ENCODE data around the gene MCTP1.

Gene MCTP1

DNA sequence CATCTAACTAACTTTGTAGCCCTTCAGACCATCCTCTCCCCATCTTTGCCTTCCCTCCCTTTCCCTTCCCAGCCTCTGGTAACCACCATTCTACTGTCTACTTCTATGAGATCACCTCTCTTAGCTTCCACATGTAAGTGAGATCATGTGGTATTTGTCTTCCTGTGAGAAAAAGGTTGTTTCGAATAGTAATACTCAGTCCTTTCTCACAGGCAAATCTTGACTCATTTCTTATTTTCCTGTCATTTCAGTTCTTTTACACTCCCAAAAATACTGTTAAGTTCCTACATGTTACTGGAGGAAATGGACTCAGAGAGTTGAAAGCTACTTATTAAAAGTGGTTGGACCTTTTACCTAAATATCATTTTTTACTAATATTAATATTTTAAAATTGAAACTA lies 584.3 kb downstream of the MCTP1 start:
- no peak for DNase-seq (ENCODE audit: low read depth in 2 of 2)

DNA sequence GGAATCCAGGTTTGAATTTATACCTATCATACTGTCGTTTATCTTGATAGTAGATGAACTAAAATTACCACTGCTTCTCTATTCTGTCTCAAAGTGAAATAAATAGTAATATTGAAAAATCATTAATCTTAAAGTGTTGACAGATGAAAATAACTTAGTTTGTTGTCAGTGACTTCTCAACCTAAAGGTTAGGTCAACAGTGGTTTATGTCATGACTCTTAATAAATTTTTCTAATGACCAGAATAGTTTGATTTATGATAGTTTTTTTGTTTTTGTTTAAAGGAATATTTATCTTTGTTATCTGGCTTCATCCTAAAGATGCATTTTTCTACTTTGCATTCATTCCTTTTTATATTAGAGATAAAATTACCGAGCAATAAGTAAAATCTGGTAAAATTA lies 585.3 kb downstream of the MCTP1 start:
- no peak for DNase-seq (ENCODE audit: low read depth in 2 of 2)

GRCh38 chr5:94698197-94698596 lies 586.7 kb downstream of the MCTP1 start:
- no peak for DNase-seq (ENCODE audit: low read depth in 2 of 2)

DNA sequence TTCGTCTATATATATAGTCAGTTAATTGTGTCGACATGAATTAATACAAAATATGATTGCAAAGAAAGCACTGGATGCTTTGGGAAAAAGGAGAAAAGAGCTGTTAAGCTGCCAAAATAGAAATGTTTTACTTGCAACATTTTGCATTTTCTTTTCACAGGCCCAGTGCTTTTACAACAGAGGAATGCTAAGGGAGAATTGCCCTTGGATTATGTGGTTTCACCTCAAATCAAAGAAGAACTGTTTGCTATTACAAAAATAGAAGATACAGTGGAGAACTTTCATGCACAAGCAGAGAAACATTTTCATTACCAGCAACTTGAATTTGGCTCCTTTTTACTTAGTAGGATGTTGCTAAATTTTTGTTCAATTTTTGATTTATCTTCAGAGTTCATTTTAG lies 590.2 kb downstream of the MCTP1 start:
- no peak for DNase-seq (ENCODE audit: low read depth in 2 of 2)

DNA sequence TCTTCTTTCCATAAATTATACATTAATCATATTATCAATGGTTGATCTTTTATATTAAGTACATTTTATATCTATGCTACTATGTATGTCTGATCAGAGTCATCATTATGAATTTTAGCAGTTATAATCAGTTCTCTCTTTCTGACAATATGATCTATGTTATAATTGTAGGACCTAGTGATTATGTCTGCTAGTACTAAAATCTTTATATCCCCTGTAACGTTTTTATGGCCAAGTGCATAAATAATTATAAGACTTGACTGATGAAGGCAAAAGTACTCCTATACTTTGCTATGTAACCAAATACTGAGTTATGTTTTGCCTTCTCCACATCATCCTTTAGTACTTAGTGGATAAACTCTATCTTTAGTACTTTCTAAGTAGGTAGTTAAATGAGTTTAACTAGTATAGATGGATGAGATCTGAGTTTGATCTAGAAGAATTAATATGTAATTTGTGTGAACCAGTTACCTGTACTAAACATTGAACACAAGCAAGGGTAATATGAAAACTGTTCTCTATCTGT lies 591.0 kb downstream of the MCTP1 start:
- no peak for DNase-seq (ENCODE audit: low read depth in 2 of 2)

DNA sequence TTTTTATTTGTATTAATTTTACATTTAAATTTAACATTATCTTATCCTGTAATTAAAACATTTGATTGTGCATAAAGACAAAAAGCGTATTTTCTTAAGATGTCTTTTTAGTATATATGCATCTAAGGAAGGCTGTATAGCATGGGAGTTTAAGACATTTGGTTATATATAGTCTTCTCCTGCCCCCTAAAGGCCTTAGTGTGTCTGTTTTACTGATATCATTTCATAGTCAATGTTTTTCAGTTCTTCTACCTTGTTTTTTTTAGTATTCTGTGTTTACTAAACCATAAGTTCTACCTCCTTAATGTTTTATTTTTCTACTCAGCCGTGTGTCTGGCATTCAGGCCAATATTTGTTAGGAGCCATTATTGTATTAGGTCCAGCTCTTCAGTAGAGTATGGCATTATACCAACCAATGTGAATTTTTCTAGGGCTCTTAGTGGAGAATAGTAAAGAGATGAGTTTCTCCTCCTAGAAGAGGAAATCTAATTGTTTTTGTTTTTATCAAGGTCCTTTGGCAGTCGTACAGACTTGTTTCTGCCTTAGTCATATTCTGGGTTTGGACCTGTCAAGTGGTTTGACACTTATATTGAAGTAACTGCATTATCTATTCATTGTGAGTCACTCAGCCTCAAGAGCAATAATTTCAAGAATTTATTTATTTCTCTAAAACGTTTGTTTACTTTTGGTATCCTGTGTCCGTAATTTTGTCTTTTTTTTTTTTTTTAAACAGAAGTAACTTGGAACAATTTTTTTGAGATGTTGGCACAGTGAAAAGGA lies 591.7 kb downstream of the MCTP1 start:
- no peak for DNase-seq (ENCODE audit: low read depth in 2 of 2)

DNA sequence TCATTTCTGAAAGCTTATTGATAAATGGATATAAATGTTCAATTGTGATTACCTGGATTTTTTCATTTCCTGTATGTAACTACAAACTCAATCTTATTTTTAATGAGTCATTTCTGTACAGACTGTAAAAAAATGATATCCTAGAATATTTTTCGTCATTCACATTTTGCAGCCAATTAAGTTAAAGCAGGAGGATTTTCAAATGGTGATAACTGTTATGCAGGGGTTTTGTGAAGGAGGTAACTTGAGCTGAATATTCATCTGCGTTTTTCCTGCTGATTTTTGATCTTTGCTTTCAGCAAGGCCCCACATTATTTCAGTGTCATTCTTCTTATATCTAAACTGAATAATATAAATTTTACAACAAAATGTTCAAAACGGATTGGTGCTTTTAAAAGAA lies 592.3 kb downstream of the MCTP1 start:
- DNase-seq (ENCODE audit: low read depth in 2 of 2) = no peak

- no peak for DNase-seq (ENCODE audit: low read depth in 2 of 2)
These were observed 592.9 kb downstream of the MCTP1 start for GRCh38 chr5:94691949-94692348.

DNA sequence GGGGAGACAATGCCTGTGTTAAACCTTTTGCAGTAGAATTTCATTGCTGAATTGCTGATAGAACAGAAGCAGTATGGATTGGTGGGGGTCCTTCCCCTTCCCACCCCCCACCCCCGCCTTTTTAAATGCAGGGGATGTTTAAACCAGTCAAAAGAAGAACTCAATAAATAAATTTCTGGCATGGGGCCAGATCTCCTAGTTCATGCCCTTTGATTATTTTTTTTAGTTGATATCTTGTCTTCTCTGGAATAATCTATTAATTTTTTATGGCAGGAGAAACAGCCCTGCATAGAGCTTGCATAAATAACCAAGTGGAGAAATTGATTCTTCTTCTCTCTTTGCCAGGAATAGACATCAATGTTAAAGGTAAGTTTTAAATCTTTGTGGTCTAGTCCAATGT lies 593.6 kb downstream of the MCTP1 start:
- DNase-seq (ENCODE audit: low read depth in 2 of 2) = no peak

DNA sequence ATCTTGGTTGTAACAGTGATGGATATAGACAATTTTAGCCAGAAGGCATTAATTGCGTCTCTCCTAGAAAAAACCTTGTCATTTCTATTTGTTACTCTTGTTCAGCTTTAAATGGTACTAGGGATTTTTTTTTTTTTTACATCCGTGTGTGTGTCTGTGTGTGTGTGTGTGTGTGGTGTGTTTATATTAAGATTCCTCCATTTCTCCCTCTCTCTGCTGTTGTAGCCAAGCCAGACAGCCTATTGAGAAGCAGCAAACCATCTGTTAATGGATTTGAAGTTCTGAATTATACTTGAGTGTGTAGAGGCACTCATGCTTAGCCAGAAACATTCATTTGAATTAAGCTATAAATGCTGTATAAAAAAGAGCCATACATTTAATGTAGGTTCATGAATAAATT lies 594.1 kb downstream of the MCTP1 start:
- DNase-seq (ENCODE audit: low read depth in 2 of 2) = no peak

DNA sequence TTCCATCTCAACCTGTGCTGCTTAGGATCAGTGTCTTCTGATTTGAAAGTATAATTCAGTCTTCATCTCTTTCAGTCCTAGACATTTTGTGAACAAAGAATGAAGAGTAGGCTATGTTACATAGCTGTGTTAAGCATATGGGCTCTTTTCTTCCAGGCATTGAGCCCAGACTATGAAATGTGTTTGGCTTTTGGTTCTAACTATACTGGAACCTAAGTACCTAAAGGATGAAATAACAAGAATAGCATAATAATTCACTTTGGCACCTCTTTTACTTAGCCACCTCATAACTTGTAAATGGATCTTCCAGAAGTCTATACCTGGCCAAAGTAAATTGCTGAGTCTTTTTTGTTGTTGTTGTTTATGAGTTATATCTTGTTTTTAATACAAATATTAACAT lies 595.0 kb downstream of the MCTP1 start:
- DNase-seq (ENCODE audit: low read depth in 2 of 2) = no peak

GRCh38 chr5:94682814-94683520 lies 601.9 kb downstream of the MCTP1 start:
- no peak for DNase-seq (ENCODE audit: low read depth in 2 of 2)

DNA sequence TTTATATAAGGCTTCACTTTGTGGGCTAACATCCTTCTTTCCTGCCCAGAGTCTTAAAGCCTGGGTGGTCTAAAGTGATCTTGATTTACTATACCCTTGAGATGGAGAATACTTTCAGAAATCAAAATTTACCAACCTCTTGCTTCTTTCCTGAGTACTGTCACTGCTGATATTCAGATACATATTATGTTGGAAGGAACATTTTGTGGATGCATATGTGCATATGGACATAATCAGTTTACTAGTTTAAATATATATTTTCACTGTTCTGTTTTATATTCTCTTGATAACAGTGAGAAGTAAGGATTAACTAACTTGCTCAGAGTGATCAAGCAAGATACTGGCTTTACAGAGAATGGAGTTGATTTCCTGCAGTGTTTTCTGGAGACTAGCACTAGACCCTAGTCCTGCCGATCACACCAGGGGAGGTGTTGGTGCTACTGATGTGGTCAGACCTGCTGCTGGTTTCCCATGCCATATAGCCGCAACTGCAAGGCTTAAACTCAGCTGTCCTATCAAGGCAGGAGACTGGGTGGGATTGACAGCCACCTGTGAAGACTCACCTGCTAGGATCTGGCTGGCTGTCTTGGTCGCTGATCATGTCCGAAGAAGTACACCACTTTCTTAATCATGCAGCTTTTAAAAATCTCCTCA lies 608.8 kb downstream of the MCTP1 start:
- no peak for DNase-seq (ENCODE audit: low read depth in 2 of 2)

DNA sequence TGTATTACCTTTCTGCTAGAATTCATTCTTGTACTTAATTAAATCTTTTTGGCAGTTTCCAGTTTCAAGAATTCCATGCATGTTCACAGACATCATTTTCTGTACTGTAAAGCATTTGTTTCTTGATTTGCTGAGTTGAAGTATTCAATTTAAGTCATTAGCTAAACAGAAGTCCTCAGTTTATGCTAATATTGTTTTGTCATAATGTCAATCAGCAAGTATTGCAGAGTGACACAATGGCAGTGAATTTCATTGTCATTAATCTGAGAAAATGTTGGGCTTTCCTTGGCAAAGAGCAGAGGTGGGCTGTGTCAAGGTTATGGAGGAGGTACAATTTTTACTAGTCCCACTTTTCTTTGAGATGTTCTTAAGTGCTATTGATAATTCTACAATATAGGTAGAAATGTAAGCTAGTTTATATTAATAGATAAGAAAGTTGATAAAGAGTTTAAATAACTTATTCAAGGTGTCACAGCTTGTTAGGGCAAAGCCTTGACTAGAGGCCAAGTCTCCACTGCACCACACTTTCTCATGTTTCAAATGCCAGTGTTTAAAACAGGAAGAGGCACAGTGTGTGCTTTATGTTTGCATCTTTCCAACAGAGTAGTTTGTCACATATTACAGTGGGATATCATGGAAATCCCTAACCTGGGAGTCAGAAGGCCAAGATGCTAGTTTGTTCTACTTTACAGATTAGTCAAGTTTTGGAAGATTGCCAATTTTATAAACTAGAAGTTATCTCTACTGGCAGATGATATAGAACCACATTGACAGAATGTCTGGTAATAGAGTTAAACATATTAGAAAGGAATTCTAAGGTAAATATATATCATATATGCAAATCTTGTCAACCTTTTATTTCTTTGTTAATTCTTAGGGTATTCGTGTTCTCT lies 610.2 kb downstream of the MCTP1 start:
- no peak for DNase-seq (ENCODE audit: low read depth in 2 of 2)

DNA sequence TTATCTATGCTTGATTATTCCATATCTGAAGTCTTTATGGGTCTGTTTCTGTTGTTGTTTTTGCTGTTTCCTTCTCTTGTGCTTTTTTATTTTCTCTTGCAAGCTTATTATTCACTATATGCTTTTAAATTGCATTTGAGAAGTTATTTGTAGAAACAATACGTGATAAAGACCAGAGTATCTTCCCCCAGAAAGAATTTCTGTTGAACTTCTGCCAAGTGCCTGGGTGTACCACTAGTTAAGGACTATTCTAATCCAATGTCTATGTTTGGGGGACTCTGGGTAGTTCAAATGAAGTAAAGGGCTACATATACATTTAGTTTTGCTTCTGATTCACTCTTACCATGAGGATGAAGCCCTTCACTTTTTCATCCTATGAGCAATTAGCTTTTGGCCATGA lies 612.1 kb downstream of the MCTP1 start:
- DNase-seq (ENCODE audit: low read depth in 2 of 2) = no peak

DNA sequence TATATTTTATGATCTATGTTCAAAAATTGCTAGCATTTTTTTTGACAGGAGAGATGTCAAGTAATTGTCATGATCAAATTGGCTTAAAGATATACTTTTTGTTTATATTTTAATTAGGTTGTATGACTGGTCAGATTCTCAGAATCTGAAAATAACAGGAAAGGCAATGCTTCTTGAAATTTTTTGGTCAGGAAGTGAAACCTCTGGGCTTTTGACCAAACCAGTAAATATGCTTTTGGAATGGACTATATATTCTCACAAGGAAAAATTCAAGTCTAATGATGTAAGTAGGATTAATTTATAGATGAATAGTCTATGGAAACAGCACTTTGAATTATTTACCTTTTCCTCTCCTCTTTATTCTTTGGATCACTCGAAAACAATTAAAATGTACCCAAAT lies 614.2 kb downstream of the MCTP1 start:
- DNase-seq (ENCODE audit: low read depth in 2 of 2) = no peak

DNA sequence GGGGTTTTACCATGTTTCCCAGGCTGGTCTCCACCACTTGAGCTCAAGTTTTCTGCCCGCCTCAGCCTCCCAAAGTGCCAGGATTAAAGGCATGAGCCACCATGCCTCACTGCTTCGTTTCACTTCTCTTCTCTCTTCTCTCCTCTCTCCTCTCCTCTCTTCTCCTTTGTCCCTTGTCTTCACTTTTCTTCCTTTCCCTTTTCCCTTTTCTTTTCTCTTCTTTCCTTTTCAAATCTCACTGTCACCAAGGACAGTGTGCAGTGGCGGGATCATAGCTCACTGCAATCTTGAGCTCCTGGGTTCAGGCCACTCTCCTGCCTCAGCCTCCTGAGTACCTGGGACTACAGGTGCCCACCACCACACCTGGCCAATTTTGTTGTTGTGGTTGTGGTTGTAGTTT lies 617.0 kb downstream of the MCTP1 start:
- no peak for DNase-seq (ENCODE audit: low read depth in 2 of 2)

DNA sequence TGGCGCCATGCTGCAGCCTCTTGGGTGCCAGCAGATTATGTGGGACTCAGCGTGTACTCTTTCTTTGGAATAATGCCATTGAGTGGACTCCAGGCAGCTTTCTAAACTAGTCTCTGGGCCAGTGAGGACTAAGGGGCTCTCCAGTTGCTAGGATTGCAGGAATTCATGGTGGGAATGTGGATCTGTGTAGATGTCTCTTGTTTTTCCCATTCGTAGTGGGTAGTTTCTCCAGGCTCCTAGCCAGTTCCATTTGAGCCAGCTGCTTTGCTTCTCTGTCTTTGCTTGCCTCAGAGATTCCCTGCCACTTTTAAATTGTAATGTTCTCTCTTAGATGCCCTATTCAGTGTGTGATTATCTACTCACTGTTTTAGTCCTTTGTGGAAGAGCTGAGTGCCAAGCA lies 623.8 kb downstream of the MCTP1 start:
- no peak for DNase-seq (ENCODE audit: low read depth in 2 of 2)

GRCh38 chr5:94660506-94660905 lies 624.4 kb downstream of the MCTP1 start:
- DNase-seq (ENCODE audit: low read depth in 2 of 2) = no peak

GRCh38 chr5:94658272-94658671 lies 626.6 kb downstream of the MCTP1 start:
- no peak for DNase-seq (ENCODE audit: low read depth in 2 of 2)
